ENCODE measurements around the gene KRT81. TPM values are rescaled to one million over a fixed set of nuclear protein-coding genes. Genes with fewer than 3 reads are reported as not detected.
"Not testable (repeated sequence)": the region's sequence is repeated elsewhere in the genome, so short reads cannot be mapped to it uniquely, and the experiment has no call there.

KRT81 gene
- total RNA-seq, 1 donor from 2014 or later: not detected

DNA sequence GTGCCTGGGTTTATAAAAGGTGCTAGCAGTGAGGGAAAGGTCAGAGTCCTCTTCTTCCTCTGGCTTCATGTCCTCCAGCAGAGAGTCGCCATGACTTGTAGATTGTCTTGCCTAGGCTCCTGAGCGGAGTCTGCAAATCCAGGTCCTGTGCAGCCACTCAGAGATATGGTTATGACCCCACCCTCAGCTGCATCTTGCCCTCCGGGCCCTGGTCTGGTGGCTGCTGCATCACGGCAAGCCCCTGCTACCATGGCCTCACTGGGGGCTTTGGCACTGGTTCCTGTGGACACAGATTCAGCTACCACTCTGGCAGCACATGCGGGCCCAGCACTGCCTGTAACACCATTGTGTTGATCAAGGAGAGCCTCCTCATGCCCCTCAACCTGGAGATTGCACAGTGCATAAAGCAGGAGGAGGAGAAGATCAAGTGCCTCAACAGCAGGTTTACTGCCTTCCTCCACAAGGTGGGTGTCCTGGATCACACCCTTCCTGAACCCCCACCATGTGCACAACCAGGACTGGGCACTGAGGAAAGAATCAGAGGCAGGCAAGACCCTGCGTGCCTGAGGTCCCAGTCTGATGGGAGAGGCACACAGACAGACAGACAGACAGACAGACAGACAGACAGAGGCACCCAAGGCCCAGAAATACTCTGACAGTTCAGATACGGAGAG lies 27.4 kb downstream of the KRT81 start:
- H3K9ac ChIP-seq (ENCODE audit: low read depth in 1 of 3, low read length in 3 of 3): no peak overlapping the region
- H3K27ac ChIP-seq (ENCODE audit: low read depth, low read length): no peak overlapping the region
- no peak overlapping the region for H3K4me3 ChIP-seq (ENCODE audit: low read length in 3 of 3)
- H3K9me3 ChIP-seq (ENCODE audit: control insufficient read depth in 3 of 3, low read length in 3 of 3): no peaks in the 10 kb centered on the region
- H3K27me3 ChIP-seq (ENCODE audit: control insufficient read depth in 3 of 3, insufficient read depth in 3 of 3, low read length in 3 of 3): peaks cover 6 to 14% (median 13%) of the 10 kb centered on the region in 3 donors
- H3K4me1 ChIP-seq (ENCODE audit: control insufficient read depth in 3 of 3, insufficient read depth in 3 of 3, low read length in 3 of 3): no peaks in the 10 kb centered on the region
- no peaks in the 10 kb centered on the region for H3K36me3 ChIP-seq (ENCODE audit: control insufficient read depth in 3 of 3, insufficient read depth in 3 of 3, low read length in 3 of 3)

- peaks cover 0 to 4% (median 0%) of the 10 kb centered on the region in 3 donors for H3K4me1 ChIP-seq (ENCODE audit: control insufficient read depth in 3 of 3, insufficient read depth in 3 of 3, low read length in 3 of 3)
- no peaks in the 10 kb centered on the region for H3K9me3 ChIP-seq (ENCODE audit: control insufficient read depth in 3 of 3, low read length in 3 of 3)
- H3K4me3 ChIP-seq (ENCODE audit: low read length in 3 of 3): no peak overlapping the region
- no peak overlapping the region for H3K9ac ChIP-seq (ENCODE audit: low read depth in 1 of 3, low read length in 3 of 3)
- peaks cover 14 to 25% (median 22%) of the 10 kb centered on the region in 3 donors for H3K27me3 ChIP-seq (ENCODE audit: control insufficient read depth in 3 of 3, insufficient read depth in 3 of 3, low read length in 3 of 3)
- no peaks in the 10 kb centered on the region for H3K36me3 ChIP-seq (ENCODE audit: control insufficient read depth in 3 of 3, insufficient read depth in 3 of 3, low read length in 3 of 3)
- no peak overlapping the region for H3K27ac ChIP-seq (ENCODE audit: low read depth, low read length)
Observed at GRCh38 chr12:52262286-52262685, 29.0 kb downstream of the KRT81 start.

GRCh38 chr12:52261208-52261484 lies 30.2 kb downstream of the KRT81 start:
- Histone ChIP-seq H3K4me3 (ENCODE audit: low read length in 3 of 3) (no peak overlapping the region), H3K27ac (ENCODE audit: low read depth, low read length) (no peak overlapping the region), H3K9ac (ENCODE audit: low read depth in 1 of 3, low read length in 3 of 3) (no peak overlapping the region), H3K9me3 (ENCODE audit: control insufficient read depth in 3 of 3, low read length in 3 of 3) (no peaks in the 10 kb centered on the region), H3K36me3 (ENCODE audit: control insufficient read depth in 3 of 3, insufficient read depth in 3 of 3, low read length in 3 of 3) (no peaks in the 10 kb centered on the region), H3K4me1 (ENCODE audit: control insufficient read depth in 3 of 3, insufficient read depth in 3 of 3, low read length in 3 of 3) (peaks cover 0 to 4% (median 0%) of the 10 kb centered on the region in 3 donors), H3K27me3 (ENCODE audit: control insufficient read depth in 3 of 3, insufficient read depth in 3 of 3, low read length in 3 of 3) (peaks cover 26 to 35% (median 33%) of the 10 kb centered on the region in 3 donors)

DNA sequence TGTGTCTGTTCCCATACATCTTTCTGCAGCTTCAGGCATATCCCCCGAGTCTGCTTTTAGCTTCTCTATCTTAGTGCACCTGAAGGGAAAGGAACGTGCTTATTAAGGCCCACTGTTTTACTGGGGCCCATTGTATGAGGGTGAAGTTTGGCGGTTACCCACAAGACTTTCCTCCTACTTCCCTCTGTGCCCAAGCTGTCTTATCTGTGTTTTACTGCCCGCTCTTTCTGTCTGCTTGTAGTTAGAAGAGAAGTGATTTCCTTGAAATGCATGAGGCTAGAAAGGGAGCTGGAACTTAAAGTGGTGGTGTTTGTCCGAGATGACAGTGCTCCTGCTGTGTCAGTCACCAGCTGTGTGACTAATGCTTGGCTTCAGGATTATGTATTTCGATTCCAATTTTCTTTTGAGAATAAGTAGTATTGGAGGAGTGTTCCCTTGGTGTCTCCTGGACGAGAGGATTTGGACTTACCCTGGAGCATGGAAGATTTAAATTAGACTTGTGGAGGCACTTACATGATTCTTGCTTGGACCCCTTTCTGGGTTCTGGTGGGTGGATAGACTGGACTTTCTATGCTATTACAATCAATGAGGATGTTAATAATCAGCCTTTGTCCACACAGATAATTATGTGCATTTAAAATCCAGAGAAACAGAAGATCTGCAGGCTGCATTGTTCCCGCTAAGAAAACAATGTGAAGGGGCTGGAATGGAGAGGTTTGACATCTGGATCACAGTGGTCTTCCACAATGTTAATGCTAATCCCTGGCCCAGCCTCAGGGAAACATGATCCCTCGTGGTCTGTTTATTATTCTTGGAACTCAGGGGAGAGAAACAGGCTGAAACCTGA lies 30.8 kb downstream of the KRT81 start:
- H3K27me3 ChIP-seq (ENCODE audit: control insufficient read depth in 3 of 3, insufficient read depth in 3 of 3, low read length in 3 of 3): peaks cover 27 to 38% (median 35%) of the 10 kb centered on the region in 3 donors
- H3K36me3 ChIP-seq (ENCODE audit: control insufficient read depth in 3 of 3, insufficient read depth in 3 of 3, low read length in 3 of 3): no peaks in the 10 kb centered on the region
- no peak overlapping the region for H3K27ac ChIP-seq (ENCODE audit: low read depth, low read length)

DNA sequence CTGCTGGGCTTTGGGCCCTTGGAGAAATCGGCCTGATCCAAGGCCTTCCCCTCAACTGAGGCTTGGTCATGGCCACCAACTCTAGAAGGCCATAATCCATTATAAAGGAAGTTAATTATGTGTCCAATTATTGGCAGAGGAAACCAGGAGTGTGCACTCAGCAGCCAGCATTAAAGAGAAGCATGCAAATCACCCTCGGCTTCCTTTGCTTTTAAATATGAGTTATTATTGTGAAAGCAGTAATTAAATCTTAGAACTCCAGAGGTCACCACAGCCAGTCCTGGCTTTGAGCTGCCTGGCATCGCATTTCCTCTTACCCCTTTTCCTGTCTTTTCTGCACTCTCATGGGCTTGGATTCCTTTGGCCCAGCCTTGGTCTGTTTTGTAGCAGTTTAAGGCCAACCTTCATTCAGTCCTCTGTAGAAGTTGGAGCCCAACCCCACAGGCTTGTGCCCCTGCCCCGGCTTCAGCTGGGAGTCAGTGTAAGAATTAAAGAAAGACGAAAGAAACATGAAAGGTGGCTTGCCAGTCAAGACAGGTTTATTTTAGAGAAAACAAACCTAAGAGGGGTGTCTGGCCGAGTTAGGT lies 31.6 kb downstream of the KRT81 start:
- no peak overlapping the region for H3K4me3 ChIP-seq (ENCODE audit: low read length in 3 of 3)
- peaks cover 0 to 4% (median 0%) of the 10 kb centered on the region in 3 donors for H3K4me1 ChIP-seq (ENCODE audit: control insufficient read depth in 3 of 3, insufficient read depth in 3 of 3, low read length in 3 of 3)
- H3K9me3 ChIP-seq (ENCODE audit: control insufficient read depth in 3 of 3, low read length in 3 of 3): no peaks in the 10 kb centered on the region
- H3K27ac ChIP-seq (ENCODE audit: low read depth, low read length): no peak overlapping the region
- peaks cover 34 to 41% (median 35%) of the 10 kb centered on the region in 3 donors for H3K27me3 ChIP-seq (ENCODE audit: control insufficient read depth in 3 of 3, insufficient read depth in 3 of 3, low read length in 3 of 3)
- H3K36me3 ChIP-seq (ENCODE audit: control insufficient read depth in 3 of 3, insufficient read depth in 3 of 3, low read length in 3 of 3): no peaks in the 10 kb centered on the region
- no peak overlapping the region for H3K9ac ChIP-seq (ENCODE audit: low read depth in 1 of 3, low read length in 3 of 3)

More for the DNA sequence above, 30.8 kb downstream of the KRT81 start:
- Histone ChIP-seq H3K9ac (ENCODE audit: low read depth in 1 of 3, low read length in 3 of 3) (no peak overlapping the region), H3K4me1 (ENCODE audit: control insufficient read depth in 3 of 3, insufficient read depth in 3 of 3, low read length in 3 of 3) (peaks cover 0 to 4% (median 0%) of the 10 kb centered on the region in 3 donors), H3K4me3 (ENCODE audit: low read length in 3 of 3) (no peak overlapping the region), H3K9me3 (ENCODE audit: control insufficient read depth in 3 of 3, low read length in 3 of 3) (no peaks in the 10 kb centered on the region)

GRCh38 chr12:52258335-52258901 lies 32.9 kb downstream of the KRT81 start:
- H3K4me1 ChIP-seq (ENCODE audit: control insufficient read depth in 3 of 3, insufficient read depth in 3 of 3, low read length in 3 of 3): peaks cover 0 to 4% (median 0%) of the 10 kb centered on the region in 3 donors
- H3K36me3 ChIP-seq (ENCODE audit: control insufficient read depth in 3 of 3, insufficient read depth in 3 of 3, low read length in 3 of 3): no peaks in the 10 kb centered on the region
- H3K4me3 ChIP-seq (ENCODE audit: low read length in 3 of 3): peak overlapping the region in 1 of 3 donors; percentile 41
- no peaks in the 10 kb centered on the region for H3K9me3 ChIP-seq (ENCODE audit: control insufficient read depth in 3 of 3, low read length in 3 of 3)
- no peak overlapping the region for H3K27ac ChIP-seq (ENCODE audit: low read depth, low read length)
- peak overlapping the region in 1 of 3 donors; percentile 16 for H3K9ac ChIP-seq (ENCODE audit: low read depth in 1 of 3, low read length in 3 of 3)
- peaks cover 35 to 49% (median 42%) of the 10 kb centered on the region in 3 donors for H3K27me3 ChIP-seq (ENCODE audit: control insufficient read depth in 3 of 3, insufficient read depth in 3 of 3, low read length in 3 of 3)

GRCh38 chr12:52257922-52258321 lies 33.4 kb downstream of the KRT81 start:
- not testable (repeated sequence) for H3K36me3 ChIP-seq (ENCODE audit: control insufficient read depth in 3 of 3, insufficient read depth in 3 of 3, low read length in 3 of 3); H3K9ac ChIP-seq (ENCODE audit: low read depth in 1 of 3, low read length in 3 of 3); H3K27ac ChIP-seq (ENCODE audit: low read depth, low read length); H3K9me3 ChIP-seq (ENCODE audit: control insufficient read depth in 3 of 3, low read length in 3 of 3); H3K4me3 ChIP-seq (ENCODE audit: low read length in 3 of 3); H3K4me1 ChIP-seq (ENCODE audit: control insufficient read depth in 3 of 3, insufficient read depth in 3 of 3, low read length in 3 of 3)
- H3K27me3 ChIP-seq (ENCODE audit: control insufficient read depth in 3 of 3, insufficient read depth in 3 of 3, low read length in 3 of 3): peaks cover 35 to 49% (median 39%) of the 10 kb centered on the region in 3 donors

GRCh38 chr12:52257074-52257551 lies 34.2 kb downstream of the KRT81 start:
- Histone ChIP-seq H3K9ac (ENCODE audit: low read depth in 1 of 3, low read length in 3 of 3) (no peak overlapping the region), H3K4me1 (ENCODE audit: control insufficient read depth in 3 of 3, insufficient read depth in 3 of 3, low read length in 3 of 3) (peaks cover 0 to 4% (median 0%) of the 10 kb centered on the region in 3 donors), H3K27ac (ENCODE audit: low read depth, low read length) (no peak overlapping the region), H3K27me3 (ENCODE audit: control insufficient read depth in 3 of 3, insufficient read depth in 3 of 3, low read length in 3 of 3) (peaks cover 33 to 49% (median 37%) of the 10 kb centered on the region in 3 donors), H3K36me3 (ENCODE audit: control insufficient read depth in 3 of 3, insufficient read depth in 3 of 3, low read length in 3 of 3) (no peaks in the 10 kb centered on the region), H3K9me3 (ENCODE audit: control insufficient read depth in 3 of 3, low read length in 3 of 3) (no peaks in the 10 kb centered on the region), H3K4me3 (ENCODE audit: low read length in 3 of 3) (no peak overlapping the region)

DNA sequence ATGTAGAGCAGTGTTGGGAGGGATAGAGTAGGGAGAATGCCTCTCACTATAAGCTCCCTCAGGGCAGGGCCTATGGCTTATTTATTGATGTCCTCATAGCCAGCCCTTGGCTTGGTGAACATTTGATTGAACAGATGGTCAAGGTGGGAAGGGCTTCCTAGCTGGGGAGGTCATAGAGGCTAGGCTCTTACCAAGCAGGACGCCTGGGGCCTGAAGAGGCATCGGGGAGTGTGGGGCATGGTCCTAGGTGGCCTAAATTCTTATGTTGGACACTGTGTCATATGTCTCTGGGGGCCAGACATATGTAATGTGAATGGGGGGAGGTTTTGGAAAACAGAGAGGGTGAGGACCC lies 34.8 kb downstream of the KRT81 start:
- Histone ChIP-seq H3K4me3 (ENCODE audit: low read length in 3 of 3) (no peak overlapping the region), H3K4me1 (ENCODE audit: control insufficient read depth in 3 of 3, insufficient read depth in 3 of 3, low read length in 3 of 3) (peaks cover 0 to 4% (median 0%) of the 10 kb centered on the region in 3 donors), H3K27ac (ENCODE audit: low read depth, low read length) (no peak overlapping the region), H3K9me3 (ENCODE audit: control insufficient read depth in 3 of 3, low read length in 3 of 3) (no peaks in the 10 kb centered on the region), H3K27me3 (ENCODE audit: control insufficient read depth in 3 of 3, insufficient read depth in 3 of 3, low read length in 3 of 3) (peaks cover 28 to 47% (median 37%) of the 10 kb centered on the region in 3 donors), H3K9ac (ENCODE audit: low read depth in 1 of 3, low read length in 3 of 3) (no peak overlapping the region), H3K36me3 (ENCODE audit: control insufficient read depth in 3 of 3, insufficient read depth in 3 of 3, low read length in 3 of 3) (no peaks in the 10 kb centered on the region)

Data from skeletal muscle tissue (tissue), 4 donors.